DMS 273 (cell line): Measurements from ENCODE around the gene HYAL2.

Source experiments
- DNase-seq: peaks from one replicate; lab custom pipeline; 2025; ENCODE audit not compliant: unreplicated experiment; lab: John Stamatoyannopoulos, UW

The HYAL2 gene, protein sequence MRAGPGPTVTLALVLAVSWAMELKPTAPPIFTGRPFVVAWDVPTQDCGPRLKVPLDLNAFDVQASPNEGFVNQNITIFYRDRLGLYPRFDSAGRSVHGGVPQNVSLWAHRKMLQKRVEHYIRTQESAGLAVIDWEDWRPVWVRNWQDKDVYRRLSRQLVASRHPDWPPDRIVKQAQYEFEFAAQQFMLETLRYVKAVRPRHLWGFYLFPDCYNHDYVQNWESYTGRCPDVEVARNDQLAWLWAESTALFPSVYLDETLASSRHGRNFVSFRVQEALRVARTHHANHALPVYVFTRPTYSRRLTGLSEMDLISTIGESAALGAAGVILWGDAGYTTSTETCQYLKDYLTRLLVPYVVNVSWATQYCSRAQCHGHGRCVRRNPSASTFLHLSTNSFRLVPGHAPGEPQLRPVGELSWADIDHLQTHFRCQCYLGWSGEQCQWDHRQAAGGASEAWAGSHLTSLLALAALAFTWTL

DNA sequence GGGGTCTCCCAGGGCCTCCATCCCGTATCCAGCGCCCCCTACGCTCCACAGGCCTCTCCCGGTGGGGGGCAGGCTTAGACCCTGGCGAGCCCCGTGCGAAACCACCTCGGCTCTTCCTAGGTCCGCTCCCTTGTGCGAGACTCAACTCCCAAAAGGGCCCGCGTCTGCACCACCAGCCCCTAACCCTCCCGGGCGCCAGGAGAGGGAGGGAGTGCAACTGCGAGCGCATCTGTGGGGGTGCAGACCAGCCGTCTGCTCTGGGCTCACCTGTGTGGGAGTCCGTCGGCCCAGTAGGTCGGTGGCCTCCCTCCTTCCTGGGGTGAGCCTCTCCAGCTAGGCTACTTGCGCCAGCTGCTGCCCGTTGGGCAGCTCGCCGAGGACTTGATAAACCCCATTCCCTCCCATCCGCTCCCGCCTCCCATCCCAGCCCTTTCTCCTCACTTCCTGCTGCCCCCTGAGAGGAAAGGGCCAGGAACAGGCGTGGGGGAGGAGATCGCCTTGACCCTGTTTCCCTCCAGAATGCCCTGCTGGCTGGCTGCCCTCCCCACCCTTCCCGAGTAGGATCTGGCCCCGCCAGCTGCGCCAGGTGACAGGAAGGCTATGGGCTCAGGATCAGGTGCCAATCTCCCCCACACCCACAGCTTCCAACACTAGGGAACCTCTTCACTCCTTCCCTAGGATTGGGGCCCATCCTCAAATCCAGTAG, at the start of gene HYAL2:
HYAL2 (minus strand) TSS at position 360 of the 706 bp plus-strand sequence. CDS start 2,256 bp downstream, outside the sequence.
- no peak for DNase-seq

DNA sequence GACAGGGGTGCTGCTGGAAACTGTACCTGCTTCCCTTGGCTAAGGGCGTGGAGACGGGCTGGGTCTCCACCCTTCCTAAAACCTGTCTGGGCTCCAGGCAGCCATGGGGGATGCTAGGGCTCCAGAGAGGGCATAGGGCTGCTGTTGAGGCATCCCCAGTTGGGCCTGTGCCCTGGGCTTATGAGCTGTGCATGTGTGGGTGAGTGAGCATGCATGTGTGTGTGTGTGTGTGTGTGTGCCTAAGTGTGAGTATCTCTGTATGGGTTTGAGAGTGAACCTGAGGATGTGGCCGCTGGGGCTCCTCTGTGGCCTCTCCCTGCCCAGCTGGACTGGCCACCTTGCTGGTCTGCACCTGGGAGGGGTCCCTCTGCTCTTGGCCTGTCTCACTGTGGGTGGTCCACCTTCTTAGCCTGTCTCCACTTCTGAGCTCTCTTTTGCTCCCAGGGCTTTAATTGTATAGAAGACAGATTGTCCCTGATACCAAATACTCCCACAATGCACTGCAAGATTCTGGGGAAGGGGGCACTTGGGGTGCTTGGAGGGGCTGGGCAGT, 48.7 kb upstream of the HYAL2 start:
- no peak for DNase-seq

DNA sequence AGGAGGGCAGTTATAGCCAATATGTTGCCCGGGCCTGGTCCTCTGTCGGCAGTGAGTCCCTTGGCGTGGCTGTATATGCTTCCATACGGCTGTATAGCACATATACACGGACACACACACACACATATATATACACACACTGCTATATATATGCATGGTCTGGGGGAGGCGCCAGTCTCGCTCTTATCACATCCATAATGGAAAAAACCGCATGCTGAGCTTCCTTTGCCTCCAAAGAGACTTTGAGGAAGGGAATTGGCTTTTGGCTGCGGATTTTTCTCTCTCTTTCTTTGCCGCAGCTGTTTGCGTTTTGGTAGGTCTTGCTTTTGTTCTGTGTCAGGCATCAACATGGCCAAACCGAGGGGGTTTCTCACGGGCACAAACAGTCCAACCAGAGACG, 48.0 kb upstream of the HYAL2 start:
- DNase-seq, result peak; percentile 51

DNA sequence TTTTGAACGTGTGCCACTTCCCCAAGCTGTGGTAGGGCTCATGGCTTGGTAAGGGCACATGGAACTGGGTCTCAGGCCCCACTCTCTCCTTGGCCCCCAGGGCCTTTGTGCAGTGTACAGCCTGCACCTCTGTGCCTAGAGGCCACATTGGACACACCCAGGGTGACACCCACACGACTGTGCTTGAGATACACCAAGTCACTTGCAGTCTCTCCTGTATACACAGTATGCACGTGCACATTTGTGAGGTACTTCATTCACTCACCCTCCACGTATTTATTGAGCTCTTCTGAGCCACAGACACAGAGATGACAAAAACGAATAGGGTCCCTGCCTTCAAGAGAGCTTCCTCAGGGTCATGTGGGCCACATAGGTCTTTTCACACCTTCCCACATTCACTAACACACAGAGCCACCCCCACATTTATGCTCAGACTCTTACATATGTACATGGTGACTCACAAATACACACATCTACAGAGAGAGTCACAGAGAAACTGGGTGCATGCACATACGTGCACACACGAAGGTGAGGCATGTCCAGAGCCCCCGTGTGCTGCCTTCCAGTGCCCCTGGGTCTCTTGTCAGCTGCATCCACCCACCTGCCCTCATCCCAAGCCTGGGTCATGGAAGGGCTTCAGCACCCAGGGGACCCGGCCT, 46.6 kb upstream of the HYAL2 start:
- DNase-seq, result peak; percentile 20

DNA sequence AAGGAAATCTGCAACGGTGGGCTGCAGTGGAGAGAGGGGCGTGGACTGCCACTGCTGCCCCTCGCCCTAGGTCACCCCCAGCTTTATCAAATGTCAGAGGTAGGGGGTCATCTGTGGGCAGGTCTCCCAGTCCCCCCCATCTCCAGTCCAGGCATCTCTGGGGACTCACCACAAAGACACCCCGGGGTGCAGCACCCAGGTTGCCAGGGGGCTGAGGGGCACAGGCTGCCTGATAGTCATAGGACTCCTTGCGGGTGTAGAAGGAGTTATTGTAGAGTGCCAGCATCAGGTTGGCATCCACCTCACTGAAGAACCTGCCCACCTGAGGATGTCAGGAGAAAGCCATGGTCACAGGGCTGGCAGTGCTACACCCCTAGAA, 43.3 kb upstream of the HYAL2 start:
- DNase-seq, result no peak

DNA sequence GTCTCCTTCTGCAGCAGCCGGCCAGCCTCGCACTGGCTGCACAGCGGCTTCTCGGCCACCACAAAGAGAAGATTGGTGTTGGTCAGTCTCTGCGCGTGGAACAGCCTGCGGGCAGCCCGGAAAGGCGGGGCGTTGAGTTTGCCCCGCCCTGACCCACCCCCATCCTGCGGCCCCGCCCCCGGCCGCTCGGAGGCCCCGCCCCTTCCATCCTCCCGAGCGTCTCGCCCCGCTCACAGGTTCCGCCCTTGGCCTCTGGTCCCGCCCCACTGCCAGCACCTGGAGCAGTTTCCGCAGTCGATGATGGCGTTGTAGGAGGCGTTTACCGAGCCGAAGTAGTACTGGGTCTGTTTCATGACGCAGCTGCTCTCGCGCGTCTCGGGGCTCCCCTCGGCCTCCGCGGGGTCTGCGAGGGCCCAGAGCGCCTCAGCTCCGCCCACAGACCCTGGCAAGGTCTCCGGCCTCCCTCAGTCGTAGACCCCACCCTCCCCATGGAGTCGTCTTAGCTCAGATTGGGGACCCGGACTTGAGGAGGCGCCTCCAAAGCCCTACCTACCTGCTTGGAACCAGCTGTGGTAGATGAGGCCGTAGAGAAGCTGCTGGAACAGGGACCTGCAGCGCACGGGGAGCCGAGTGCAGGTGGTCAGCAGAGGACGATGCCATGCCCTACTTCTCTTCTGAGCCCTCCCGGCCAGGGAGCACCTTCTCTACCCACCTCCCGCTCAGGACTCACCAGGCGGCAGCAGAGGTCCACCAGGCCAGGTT, 42.7 kb upstream of the HYAL2 start:
- DNase-seq, result no peak

DNA sequence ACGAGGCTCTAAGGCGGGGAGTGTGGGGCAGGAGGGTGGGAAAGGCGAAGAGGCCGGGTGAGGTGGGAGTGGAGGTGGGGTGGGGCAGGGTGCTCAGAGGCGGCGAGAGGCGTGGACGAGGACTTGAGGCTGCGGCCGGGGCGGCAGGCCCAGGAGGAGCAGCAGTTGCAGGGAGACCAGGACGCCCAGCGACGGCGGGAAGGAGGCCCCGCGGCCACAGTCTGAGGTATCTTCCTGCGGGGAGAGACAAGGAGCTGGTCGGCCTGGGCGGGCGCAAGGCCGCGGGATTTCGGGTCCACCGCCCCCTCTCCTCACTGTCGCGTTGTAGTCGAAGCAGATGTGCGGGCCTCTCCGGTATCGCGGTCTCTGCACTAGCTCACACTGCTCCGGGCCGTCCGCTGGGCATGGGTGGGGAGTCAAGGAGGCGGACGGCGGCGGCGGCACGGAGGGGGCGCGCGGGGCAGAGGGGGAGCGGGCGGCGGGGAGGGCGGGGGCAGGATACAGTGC, 42.1 kb upstream of the HYAL2 start:
- DNase-seq, result no peak

DNA sequence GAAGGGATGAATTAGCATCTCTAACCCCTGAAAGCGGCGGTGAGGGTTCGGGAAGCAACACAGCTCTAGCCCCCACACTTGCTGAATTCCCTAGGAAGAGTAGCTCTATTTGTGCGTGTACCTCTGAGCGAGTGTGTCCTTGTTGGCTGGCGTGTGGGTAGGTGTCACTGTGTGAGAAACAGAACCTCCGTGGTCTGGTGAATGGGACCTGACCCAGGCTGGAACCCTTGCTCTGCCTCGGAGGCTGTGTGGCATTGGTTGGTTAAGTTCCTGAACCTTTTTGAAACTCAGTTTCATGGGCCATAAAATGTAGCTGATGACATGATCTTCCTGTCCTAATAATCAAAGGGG, 37.2 kb upstream of the HYAL2 start:
- no peak for DNase-seq

DNA sequence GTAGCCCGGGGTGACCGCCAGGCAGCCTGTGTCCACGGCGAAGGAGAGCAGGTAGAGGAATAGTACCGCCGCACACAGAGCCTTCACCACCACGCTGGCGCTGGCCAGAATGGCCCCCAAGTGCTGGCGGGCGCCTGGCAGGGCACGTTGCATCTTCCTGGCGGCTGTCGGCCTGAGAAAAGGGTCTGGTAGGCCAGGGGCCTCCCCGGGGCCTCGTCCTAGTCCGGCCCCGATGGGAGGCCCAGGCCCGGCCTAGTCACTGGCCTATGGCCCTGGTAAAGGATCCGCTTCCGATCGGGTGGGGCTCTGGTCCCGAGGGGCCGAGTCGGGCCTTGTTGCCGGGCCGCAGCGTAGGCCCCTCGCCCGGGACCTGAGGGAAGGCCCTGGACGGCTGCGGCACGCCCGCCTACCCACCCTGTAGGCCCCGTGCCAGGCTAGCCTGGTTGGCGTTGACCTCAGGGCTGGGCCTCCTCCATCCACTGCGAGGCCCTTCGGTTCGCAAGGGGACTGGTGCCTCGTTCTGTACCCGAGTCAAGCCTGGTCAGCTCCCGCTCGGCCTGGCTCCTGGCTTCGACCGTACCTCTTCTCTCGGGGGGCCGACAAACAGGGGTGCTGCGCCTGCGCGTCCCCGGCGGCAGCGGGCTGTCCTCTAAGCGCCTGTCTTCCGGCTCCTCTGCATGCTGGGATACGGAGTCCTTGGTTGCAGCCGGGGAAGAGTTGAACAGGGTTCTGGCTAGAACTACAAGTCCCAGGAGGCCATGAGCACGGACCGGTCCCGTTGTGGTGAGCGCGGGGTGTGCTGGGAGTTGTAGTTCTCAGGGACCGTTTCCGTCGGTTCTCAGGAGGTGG, 36.6 kb upstream of the HYAL2 start, which contains the start of gene TMEM115:
TMEM115 (minus strand) TSS at position 611 of the 849 bp plus-strand sequence; CDS start at position 153, 458 bp downstream.
- peak; percentile 97 for DNase-seq

DNA sequence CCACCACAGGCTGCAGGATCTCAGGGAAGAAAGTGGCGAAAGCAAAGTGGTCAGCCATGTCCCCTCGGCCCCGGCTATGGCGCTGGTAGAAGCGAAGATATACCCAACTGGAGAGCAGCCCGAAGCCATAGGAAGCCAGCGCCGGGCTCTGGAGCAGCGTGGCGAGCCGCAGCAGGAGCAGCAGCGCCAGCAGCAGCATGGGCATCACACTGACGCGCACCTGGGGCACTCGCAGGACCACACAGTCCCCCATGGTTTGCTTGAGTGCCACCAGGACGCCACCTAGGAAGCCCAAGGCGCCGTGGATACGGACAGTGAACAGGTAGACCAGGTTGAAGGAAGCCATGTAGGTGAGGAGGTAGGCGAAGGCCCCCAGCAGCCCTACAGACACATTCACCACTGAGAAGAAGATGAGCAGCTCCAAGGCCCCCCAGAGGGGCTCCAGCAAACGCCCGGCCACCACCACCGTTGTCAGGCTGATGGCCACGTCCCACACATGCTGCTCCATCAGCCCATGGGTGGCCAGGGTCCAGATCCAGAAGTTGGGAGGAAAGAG, 35.9 kb upstream of the HYAL2 start:
- DNase-seq, result peak; percentile 31

DNA sequence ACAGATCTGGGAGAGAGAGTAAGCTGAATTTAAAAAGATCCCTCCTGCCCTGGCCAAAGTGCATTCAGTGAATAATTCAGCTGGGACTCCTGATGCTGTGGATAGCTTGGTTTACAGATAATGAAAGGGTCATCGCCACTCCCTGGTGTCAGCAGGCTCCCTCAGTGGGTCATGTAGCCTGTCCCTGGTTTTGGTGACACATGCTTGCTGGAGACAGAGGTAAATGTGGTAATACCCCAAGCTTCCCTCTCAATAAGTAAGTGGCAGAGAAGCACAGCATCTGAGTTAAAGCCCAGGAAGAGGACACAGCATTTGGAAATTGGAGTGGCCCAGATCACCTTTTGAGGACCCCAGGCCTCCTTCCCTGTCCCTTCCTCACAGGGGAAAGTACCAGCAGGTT, 34.9 kb upstream of the HYAL2 start:
- no peak for DNase-seq

DNA sequence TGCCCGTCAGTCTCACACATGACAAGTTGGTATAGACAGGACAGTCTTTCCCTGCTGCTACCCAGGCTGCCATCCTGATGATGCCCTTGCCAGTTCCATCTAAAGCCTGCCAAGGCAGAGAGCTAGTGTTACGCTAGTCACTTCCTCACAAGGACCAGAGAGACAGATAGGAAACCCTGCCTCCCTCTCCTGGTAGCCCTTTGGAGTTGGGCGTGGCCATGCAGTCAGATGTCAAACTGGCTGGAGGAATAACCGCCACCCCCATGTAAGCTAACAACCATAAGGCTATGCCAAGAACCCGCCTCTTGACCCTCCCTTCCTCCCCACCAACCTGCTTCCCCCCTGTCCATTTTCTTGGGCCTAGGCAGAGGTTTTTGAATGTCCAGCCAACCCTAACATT, 34.0 kb upstream of the HYAL2 start:
- peak; percentile 51 for DNase-seq

DNA sequence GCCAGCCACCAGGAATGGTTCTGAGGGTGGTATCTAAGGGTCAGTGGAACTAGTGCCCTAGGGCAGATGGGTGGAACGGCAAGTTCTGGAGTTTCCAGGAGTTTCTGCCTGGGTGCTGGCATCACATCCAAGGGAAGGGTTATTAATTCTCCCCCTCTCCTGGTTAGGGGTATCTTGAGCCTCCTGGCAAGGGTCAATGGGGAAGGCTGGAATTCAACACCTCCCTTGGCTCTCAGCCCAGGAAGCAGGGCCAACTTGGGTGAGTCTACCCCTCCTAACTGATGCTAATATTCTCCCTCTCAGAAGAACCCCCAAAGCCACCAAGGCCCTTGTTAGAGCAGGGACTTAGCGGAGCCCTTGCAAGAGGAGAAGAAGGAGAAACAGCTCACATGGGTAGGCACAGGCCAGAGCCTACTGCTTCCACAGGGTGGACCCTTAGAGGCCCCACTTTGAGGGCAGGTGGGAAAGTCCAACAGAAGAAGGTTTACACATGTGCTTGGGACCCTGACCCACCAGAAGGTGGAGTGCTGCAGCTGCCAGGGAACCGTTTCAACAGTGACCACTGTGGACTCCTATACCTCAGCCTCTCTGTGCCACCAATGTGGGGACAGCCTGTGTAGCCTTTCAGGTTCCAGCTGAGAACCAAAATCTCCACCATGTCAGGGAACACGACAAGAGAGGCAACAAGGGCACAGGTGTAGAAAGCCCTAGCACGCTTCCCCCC, 33.4 kb upstream of the HYAL2 start:
- no peak for DNase-seq

DNA sequence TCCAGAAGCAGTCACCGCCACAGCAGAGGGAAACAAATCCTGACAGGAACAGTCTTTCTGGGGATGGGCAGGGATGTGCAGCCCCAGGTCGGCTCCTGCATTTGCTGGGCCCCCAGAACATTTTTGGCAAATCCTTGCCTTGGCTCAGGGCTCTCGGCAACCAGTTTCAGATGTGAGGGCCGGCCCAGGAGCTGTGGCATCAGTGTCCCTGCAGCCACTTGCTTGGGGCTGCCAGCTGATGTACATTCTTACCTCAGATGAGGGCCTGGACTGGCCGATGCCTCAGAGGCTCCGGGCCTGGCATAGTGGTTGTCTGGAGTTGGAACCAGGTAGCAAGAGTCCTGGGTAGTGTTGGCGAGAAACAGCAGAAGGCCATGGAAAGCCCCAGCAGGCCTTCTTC, 32.3 kb upstream of the HYAL2 start:
- no peak for DNase-seq

DNA sequence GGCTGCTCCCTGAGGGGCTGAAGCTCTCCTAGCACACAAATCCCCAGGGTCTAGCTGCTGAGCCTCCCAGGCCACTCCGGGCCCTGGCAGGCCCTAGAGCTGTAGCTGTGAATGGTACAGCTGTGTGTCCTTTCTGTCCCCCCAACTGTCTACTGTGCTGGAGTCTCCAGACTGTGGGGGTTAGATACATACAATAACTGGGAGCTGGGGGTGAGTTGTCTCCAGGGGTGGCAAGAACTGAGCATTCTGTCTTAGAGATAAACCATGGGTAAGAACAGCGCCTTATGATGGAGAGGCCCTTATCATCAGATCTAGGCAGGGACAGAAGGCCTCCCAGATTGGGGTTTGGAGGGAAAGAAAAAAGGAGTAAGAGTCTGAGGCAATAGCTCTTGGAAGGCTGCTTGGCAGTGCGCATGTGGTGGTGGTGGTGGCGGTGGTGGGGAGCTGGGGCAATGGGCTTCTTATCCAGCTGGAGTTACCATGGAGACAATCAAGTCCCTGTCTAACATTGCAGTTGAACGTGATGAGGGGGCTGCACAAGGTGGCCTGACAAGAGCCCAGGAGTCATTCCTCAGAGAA, 31.7 kb upstream of the HYAL2 start:
- no peak for DNase-seq

DNA sequence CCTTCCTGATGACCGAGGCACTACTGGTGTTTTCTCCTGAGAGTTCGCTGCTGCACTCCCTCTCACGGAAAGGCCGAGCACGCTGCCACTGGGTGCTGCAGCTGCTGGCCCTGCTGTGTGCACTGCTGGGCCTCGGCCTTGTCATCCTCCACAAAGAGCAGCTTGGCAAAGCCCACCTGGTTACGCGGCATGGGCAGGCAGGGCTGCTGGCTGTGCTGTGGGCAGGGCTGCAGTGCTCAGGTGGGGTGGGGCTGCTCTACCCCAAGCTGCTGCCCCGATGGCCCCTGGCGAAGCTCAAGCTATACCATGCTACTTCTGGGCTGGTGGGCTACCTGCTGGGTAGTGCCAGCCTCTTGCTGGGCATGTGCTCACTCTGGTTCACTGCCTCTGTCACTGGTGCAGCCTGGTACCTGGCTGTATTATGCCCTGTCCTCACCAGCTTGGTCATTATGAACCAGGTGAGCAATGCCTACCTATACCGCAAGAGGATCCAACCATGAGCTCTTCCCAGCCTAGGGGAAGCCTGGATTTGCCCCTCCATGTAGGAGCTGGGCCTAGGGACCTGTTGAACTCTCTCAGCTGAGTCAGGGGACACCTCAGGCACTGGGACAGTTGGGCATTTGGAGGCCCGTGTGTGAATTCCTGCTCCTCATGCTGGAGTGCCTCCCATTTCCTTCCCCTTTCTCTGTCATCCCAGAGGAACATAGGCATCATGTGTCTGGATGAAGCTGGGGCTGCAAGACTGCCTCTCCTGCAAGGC, 30.9 kb upstream of the HYAL2 start:
- DNase-seq, result no peak

DNA sequence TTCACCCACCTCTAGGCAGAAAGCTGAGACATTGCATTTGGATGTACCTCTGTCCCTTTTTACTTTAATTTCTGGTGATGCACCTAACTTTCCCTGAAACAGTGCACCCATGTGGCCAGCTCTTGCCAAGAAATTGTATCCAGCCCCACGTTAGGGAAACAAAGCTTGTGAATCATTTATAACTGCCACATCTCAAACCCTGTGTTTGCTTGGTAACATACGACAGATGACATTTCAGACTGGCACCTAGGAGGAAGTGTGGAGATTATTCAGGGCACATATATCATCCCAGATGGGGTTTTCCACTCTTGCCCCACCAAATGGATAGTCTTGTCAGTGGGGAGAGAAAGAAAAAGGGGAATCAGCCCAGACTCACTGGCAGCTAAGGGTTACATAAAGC, 30.2 kb upstream of the HYAL2 start:
- DNase-seq, result peak; percentile 58

DNA sequence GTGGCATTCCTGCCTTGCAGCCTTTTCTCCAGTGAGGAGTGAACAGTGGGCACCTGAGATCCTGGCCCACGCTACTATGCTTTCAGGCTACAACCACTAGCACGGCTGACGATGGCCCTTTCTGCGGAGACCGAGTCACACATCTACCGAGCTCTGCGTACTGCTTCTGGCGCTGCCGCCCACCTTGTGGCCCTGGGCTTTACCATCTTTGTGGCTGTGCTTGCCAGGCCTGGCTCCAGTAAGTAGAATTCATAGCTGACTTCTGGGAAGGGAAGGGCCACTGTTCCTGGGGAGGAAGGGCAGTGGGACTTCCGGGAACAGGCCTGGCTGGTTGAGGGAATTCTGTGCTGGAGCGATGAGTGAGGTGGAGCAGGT, 28.8 kb upstream of the HYAL2 start:
- no peak for DNase-seq
